ENCODE data around the gene PTPRG. TPM values are rescaled to one million over a fixed set of nuclear protein-coding genes. Genes with fewer than 3 reads are reported as not detected.

PTPRG gene
- total RNA-seq, 2 experiments from 2014 or later = 0.13 to 0.70 TPM

DNA sequence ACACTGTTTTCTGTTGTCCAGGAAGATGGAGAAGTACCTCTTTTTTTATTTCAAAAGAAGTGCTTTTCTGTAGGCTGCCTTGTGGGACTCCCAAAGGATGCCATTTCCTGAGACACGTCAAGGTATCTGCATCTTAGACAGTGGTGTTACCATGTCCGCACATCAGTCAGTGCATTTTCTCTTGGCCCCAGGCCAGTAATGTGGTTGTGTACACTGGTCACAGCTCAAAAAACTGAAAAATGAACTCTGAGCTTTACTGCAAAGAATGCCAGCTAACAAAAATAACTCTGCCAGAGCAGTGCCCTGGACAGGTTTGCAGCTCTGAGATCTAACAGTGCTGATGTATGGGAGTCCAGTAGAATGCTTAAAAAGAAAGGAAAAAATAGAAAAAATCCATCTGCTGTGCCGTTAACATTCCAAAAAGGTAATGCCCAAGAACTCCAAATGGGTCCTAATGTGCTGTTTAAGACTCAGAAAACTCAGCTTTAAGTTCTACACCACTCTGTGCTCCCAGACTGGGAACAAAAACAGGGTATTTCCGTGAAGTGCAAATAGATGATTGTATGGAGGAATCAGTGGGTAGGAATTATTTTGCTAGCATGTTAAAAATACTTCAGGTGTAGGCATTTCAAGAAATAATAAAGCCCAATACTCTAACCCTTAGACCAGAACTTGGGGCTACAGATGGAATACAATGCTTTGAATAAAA is 496.1 kb downstream of the PTPRG start:
- no peak for DNase-seq (ENCODE audit: low spot score)
- Histone ChIP-seq H3K4me2 (ENCODE audit: low read length) (no peak overlapping the region), H3K9me3 (ENCODE audit: low read length) (no peaks in the 10 kb centered on the region), H3K4me3 (ENCODE audit: low read depth, low read length, poor library complexity, severe bottlenecking) (no peak overlapping the region), H3K9me2 (ENCODE audit: insufficient read depth, low read length) (no peaks in the 10 kb centered on the region), H3K27ac (ENCODE audit: low read depth, low read length, poor library complexity, severe bottlenecking) (no peak overlapping the region), H3K79me2 (ENCODE audit: insufficient read depth, low read depth, low read length) (no peaks in the 10 kb centered on the region), H4K20me1 (ENCODE audit: insufficient read depth, low read length) (no peaks in the 10 kb centered on the region), H3K4me1 (ENCODE audit: insufficient read depth, low read length, poor library complexity, severe bottlenecking) (no peaks in the 10 kb centered on the region), H2AFZ (ENCODE audit: low read length) (no peak overlapping the region), H3K36me3 (ENCODE audit: insufficient read depth, low read length) (no peaks in the 10 kb centered on the region)
- no TSS peak for BruUV-seq (replicated peaks)
- ChIA-PET POLR2A (no interaction called here), CTCF (ENCODE audit: unreplicated experiment) (no interaction called here)
- intact Hi-C loops (cut with micrococcal nuclease; ENCODE audit: unreplicated experiment) = no loop called here
- TF ChIP-seq EZH2phosphoT487 (IDR thresholded peaks at IDR 0.05; ENCODE audit: borderline replicate concordance, low read depth, low read length) = no peak
- TF ChIP-seq, protein P1, sequence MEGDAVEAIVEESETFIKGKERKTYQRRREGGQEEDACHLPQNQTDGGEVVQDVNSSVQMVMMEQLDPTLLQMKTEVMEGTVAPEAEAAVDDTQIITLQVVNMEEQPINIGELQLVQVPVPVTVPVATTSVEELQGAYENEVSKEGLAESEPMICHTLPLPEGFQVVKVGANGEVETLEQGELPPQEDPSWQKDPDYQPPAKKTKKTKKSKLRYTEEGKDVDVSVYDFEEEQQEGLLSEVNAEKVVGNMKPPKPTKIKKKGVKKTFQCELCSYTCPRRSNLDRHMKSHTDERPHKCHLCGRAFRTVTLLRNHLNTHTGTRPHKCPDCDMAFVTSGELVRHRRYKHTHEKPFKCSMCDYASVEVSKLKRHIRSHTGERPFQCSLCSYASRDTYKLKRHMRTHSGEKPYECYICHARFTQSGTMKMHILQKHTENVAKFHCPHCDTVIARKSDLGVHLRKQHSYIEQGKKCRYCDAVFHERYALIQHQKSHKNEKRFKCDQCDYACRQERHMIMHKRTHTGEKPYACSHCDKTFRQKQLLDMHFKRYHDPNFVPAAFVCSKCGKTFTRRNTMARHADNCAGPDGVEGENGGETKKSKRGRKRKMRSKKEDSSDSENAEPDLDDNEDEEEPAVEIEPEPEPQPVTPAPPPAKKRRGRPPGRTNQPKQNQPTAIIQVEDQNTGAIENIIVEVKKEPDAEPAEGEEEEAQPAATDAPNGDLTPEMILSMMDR (conservative IDR thresholded peaks at IDR 0.05; ENCODE audit: low read length) = no peak

DNA sequence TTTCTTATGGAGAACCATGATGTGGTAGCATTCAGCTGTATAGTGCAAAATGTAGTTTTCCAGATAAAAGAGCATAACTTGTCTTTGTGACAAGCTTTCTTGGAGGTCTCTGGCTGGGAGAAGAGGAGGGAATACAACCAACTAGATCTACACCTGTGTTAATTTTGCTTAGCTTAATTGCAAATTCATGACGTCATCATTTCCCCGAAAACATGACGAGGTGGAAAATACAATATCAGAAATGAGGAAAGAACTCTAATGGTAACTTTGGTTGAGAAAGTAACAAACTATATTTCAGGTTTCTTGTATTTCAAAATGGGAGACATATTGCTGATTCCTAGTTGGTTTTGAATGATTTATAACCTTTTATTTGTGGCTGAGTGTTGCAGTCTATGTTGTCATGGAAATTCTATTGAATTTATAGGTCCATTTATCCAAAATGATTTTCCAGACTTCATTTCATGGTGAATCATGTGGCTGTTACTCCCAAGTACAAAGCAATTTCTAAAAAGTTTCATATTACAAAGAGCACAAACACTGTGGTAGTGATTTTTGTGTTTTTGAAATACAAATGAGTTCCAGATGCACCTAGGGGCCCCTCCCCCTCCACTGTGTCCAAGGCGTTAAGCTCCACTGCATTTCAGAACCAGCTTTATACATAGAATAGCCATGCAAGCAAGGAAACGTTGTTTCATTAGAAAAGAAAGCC is 504.8 kb downstream of the PTPRG start:
- H3K79me2 ChIP-seq (ENCODE audit: insufficient read depth, low read depth, low read length) = no peaks in the 10 kb centered on the region
- no peak for TF ChIP-seq EZH2phosphoT487 (IDR thresholded peaks at IDR 0.05; ENCODE audit: borderline replicate concordance, low read depth, low read length)
- TF ChIP-seq, protein P1 (conservative IDR thresholded peaks at IDR 0.05; ENCODE audit: low read length) = no peak
- BruUV-seq (replicated peaks) = no TSS peak
- no peaks in the 10 kb centered on the region for H3K36me3 ChIP-seq (ENCODE audit: insufficient read depth, low read length)
- DNase-seq (ENCODE audit: low spot score) = no peak
- no peaks in the 10 kb centered on the region for H3K9me2 ChIP-seq (ENCODE audit: insufficient read depth, low read length)
- no peak overlapping the region for H2AFZ ChIP-seq (ENCODE audit: low read length)
- H3K27ac ChIP-seq (ENCODE audit: low read depth, low read length, poor library complexity, severe bottlenecking) = no peak overlapping the region
- intact Hi-C loops (cut with micrococcal nuclease; ENCODE audit: unreplicated experiment) = no loop called here
- ChIA-PET POLR2A (interaction anchor here (0.6 to 0.7 kb wide), 2 partner anchors 1004 to 1175 kb away, joined by 3 to 4 read pairs; no protein-coding TSS in a partner anchor), CTCF (ENCODE audit: unreplicated experiment) (no interaction called here)
- no peak overlapping the region for H3K4me3 ChIP-seq (ENCODE audit: low read depth, low read length, poor library complexity, severe bottlenecking)
- H3K4me1 ChIP-seq (ENCODE audit: insufficient read depth, low read length, poor library complexity, severe bottlenecking) = no peaks in the 10 kb centered on the region
- H3K4me2 ChIP-seq (ENCODE audit: low read length) = no peak overlapping the region
- no peaks in the 10 kb centered on the region for H3K9me3 ChIP-seq (ENCODE audit: low read length)
- H4K20me1 ChIP-seq (ENCODE audit: insufficient read depth, low read length) = no peaks in the 10 kb centered on the region

DNA sequence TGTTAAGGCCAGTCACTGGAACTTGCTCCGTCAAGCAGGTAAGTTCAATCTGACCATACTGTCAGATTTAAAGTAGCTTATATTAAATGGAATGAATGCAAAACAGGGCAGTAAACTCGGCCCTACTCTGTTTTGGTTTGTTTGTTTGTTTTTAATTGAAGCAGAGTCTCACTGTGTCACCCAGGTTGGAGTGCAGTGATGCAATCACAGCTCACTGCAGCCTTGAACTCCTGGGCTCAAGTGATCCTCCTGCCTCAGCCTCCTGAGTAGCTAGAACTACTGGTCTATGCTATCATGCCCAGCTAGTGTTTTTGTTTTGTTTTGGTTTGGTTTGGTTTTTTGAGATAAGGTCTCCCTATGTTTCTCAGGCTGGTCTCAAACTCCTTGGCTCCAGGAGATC is 507.0 kb downstream of the PTPRG start:
- Histone ChIP-seq H3K4me2 (ENCODE audit: low read length) (no peak overlapping the region), H3K36me3 (ENCODE audit: insufficient read depth, low read length) (no peaks in the 10 kb centered on the region), H3K4me1 (ENCODE audit: insufficient read depth, low read length, poor library complexity, severe bottlenecking) (no peaks in the 10 kb centered on the region), H4K20me1 (ENCODE audit: insufficient read depth, low read length) (no peaks in the 10 kb centered on the region), H2AFZ (ENCODE audit: low read length) (no peak overlapping the region), H3K79me2 (ENCODE audit: insufficient read depth, low read depth, low read length) (no peaks in the 10 kb centered on the region), H3K9me3 (ENCODE audit: low read length) (no peaks in the 10 kb centered on the region), H3K9me2 (ENCODE audit: insufficient read depth, low read length) (no peaks in the 10 kb centered on the region), H3K4me3 (ENCODE audit: low read depth, low read length, poor library complexity, severe bottlenecking) (no peak overlapping the region), H3K27ac (ENCODE audit: low read depth, low read length, poor library complexity, severe bottlenecking) (no peak overlapping the region)
- no TSS peak for BruUV-seq (replicated peaks)
- no peak for DNase-seq (ENCODE audit: low spot score)
- intact Hi-C loops (cut with micrococcal nuclease; ENCODE audit: unreplicated experiment) = no loop called here
- TF ChIP-seq, protein P1 (conservative IDR thresholded peaks at IDR 0.05; ENCODE audit: low read length) = no peak
- no peak for TF ChIP-seq EZH2phosphoT487 (IDR thresholded peaks at IDR 0.05; ENCODE audit: borderline replicate concordance, low read depth, low read length)
- CTCF ChIA-PET (ENCODE audit: unreplicated experiment) = no interaction called here
- POLR2A ChIA-PET = no interaction called here
